Stomach (tissue), 4 donors: ENCODE measurements around the gene EMC9.

Source experiments
- POLR2A ChIP-seq, 4 donors: fragments of 450-650 bp; IDR thresholded peaks; one replicate each; pipeline ENCODE4 v1.6.1; 2016; ENCODE audit warnings: antibody characterized with exemption in 4 of 4, control low read depth in 2 of 4, mild to moderate bottlenecking in 1 of 4, moderate library complexity in 1 of 4
- POLR2AphosphoS5 ChIP-seq, 3 donors: sonication (generic); formaldehyde crosslinking; IDR thresholded peaks; one replicate each; pipeline ENCODE4 v1.6.1; 2016; ENCODE audit warnings: antibody characterized with exemption in 3 of 3
- TF ChIP-seq, protein P1 (sequence below), 7 experiments: fragments of 450-650 bp in 4 of 7; fragments of 200-600 bp in 3 of 7; sonication (generic) in 3 of 7; IDR thresholded peaks; one replicate each; pipeline ENCODE4 v1.5.1; 2016 to 2019; ENCODE audit warnings: antibody characterized with exemption in 7 of 7, control low read depth in 2 of 7, mild to moderate bottlenecking in 1 of 7

GRCh38 chr14:24179961-24180796, 38.8 kb upstream of the EMC9 start:
- TF ChIP-seq, protein P1, sequence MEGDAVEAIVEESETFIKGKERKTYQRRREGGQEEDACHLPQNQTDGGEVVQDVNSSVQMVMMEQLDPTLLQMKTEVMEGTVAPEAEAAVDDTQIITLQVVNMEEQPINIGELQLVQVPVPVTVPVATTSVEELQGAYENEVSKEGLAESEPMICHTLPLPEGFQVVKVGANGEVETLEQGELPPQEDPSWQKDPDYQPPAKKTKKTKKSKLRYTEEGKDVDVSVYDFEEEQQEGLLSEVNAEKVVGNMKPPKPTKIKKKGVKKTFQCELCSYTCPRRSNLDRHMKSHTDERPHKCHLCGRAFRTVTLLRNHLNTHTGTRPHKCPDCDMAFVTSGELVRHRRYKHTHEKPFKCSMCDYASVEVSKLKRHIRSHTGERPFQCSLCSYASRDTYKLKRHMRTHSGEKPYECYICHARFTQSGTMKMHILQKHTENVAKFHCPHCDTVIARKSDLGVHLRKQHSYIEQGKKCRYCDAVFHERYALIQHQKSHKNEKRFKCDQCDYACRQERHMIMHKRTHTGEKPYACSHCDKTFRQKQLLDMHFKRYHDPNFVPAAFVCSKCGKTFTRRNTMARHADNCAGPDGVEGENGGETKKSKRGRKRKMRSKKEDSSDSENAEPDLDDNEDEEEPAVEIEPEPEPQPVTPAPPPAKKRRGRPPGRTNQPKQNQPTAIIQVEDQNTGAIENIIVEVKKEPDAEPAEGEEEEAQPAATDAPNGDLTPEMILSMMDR (IDR thresholded peaks at IDR 0.05): no peak
- TF ChIP-seq POLR2A (IDR thresholded peaks at IDR 0.05) (no peak), POLR2AphosphoS5 (IDR thresholded peaks at IDR 0.05) (peak in 1 of 3 donors; percentile 43)
